Prostate gland (tissue), 2 donors: ENCODE data around the gene SNAI1. TPM values are rescaled to one million over a fixed set of nuclear protein-coding genes. Genes with fewer than 3 reads are reported as not detected.
A peak's percentile ranks its signal among the peaks of the same experiment; 100 is the strongest.

Experiments
- DNase-seq: peaks from one replicate; pipeline ENCODE4 v3.0.0-alpha.2; 2019; ENCODE audit warnings: low spot score
- H3K27ac ChIP-seq, 2 donors: fragments of 200-600 bp; sonication (generic); 2 replicates each; pipeline ENCODE4 v1.5.1; 2017 to 2019
- H3K27me3 ChIP-seq: fragments of 200-600 bp; sonication (generic); replicated peaks from 2 replicates; pipeline ENCODE4 v1.5.1; 2019; ENCODE audit not compliant: insufficient read depth
- H3K36me3 ChIP-seq, 2 donors: fragments of 200-600 bp; sonication (generic); 1 replicate in 1 of 2; 2 replicates in 1 of 2; pipeline versions ENCODE4 v1.5.1 to v1.8.1; 2017 to 2019
- H3K4me1 ChIP-seq: fragments of 200-600 bp; sonication (generic); replicated peaks from 2 replicates; pipeline ENCODE4 v1.5.1; 2019
- H3K4me3 ChIP-seq, 2 donors: fragments of 200-600 bp; sonication (generic); 2 replicates each; pipeline ENCODE4 v1.5.1; 2017 to 2019
- H3K9me3 ChIP-seq: fragments of 200-600 bp; sonication (generic); 2 replicates; pipeline ENCODE4 v1.5.1; 2017
- POLR2A ChIP-seq: fragments of 450-650 bp; IDR thresholded peaks from one replicate; pipeline ENCODE4 v1.6.1; 2016; ENCODE audit warnings: antibody characterized with exemption, mild to moderate bottlenecking
- POLR2AphosphoS5 ChIP-seq: sonication (generic); formaldehyde crosslinking; IDR thresholded peaks from one replicate; pipeline ENCODE4 v1.6.1; 2017; ENCODE audit warnings: antibody characterized with exemption
- WGBS: methylation state at CpG from one replicate; pipeline ENCODE4 v1.1.5; 2018; 5-methylcytosine and 5-hydroxymethylcytosine counted together
- intact Hi-C: fragments of 100-400 bp; cut with DNase I; formaldehyde crosslinking; loops from one replicate; pipeline ENCODE4 v1.14.2; 2022
- total RNA-seq, 2 donors: library from RNA; depleted of rRNA; stranded (reverse); fragments of >200 nt; gene quantifications; one replicate each; pipeline ENCODE4 v1.1.0, GENCODE V29; 2016
- TF ChIP-seq, protein P1 (sequence below), 4 experiments: fragments of 200-600 bp in 2 of 4; fragments of 450-650 bp in 2 of 4; sonication (generic) in 2 of 4; IDR thresholded peaks; 1 replicate in 3 of 4; 2 replicates in 1 of 4; pipeline ENCODE4 v1.5.1; 2016 to 2019; ENCODE audit warnings: antibody characterized with exemption in 4 of 4, mild to moderate bottlenecking in 2 of 4, moderate library complexity in 2 of 4

Gene SNAI1
- total RNA-seq, 2 donors from 2014 or later = 1.0 to 7.4 TPM

DNA sequence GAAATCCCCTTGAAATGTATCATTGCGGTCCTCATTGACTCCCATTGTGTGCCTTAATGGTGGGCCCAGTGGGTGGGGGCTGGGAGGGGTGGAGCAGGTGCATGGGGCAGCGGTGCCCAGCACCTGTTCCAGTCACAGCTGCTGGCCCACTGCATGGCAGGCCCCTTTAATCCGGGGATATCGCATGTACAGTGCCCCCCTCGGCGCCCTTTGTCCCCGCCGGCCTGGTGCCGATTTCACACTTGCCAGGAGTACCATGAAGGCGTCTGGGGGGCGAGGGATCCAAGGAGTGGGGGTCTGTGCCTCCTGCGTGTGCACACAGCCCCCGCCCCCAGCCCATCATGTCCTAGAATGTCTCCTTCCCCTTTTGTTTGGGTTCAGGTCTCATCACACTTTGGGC, 2.8 kb downstream of the SNAI1 start:
- intact Hi-C loops = no loop called here
- Histone ChIP-seq H3K4me1 (peaks cover 11% of the 10 kb centered on the region), H3K9me3 (no peaks in the 10 kb centered on the region), H3K27ac (no peak overlapping the region), H3K4me3 (peak overlapping the region in 1 of 2 donors; percentile 5), H3K27me3 (no peaks in the 10 kb centered on the region), H3K36me3 (no peaks in the 10 kb centered on the region)
- TF ChIP-seq POLR2AphosphoS5 = no peak
- TF ChIP-seq POLR2A = no peak
- TF ChIP-seq, protein P1, sequence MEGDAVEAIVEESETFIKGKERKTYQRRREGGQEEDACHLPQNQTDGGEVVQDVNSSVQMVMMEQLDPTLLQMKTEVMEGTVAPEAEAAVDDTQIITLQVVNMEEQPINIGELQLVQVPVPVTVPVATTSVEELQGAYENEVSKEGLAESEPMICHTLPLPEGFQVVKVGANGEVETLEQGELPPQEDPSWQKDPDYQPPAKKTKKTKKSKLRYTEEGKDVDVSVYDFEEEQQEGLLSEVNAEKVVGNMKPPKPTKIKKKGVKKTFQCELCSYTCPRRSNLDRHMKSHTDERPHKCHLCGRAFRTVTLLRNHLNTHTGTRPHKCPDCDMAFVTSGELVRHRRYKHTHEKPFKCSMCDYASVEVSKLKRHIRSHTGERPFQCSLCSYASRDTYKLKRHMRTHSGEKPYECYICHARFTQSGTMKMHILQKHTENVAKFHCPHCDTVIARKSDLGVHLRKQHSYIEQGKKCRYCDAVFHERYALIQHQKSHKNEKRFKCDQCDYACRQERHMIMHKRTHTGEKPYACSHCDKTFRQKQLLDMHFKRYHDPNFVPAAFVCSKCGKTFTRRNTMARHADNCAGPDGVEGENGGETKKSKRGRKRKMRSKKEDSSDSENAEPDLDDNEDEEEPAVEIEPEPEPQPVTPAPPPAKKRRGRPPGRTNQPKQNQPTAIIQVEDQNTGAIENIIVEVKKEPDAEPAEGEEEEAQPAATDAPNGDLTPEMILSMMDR (IDR thresholded peaks at IDR 0.05) = no peak
- WGBS = 84% methylated on average over 11 of the region's 13 CpGs
- no peak for DNase-seq

DNA sequence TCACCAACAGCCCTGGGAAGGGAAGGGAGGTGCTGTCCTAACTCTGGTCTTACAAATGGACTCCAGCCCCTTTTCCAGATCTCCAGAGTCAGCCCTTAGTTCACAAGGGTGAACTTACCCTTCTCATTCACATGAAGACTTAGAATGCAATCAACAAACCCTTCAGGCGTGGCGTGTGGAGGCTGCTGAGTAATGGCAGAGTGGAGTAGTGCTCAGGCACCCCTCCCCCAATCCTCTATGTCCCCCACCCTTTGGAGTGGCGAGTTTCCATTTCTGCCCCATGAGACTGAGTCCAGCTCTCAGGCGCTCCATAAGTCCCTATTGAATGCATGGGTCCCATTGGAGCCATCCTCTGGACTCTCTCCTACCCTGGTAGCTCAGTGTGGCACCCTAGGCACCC, 3.3 kb downstream of the SNAI1 start:
- no peak for DNase-seq
- TF ChIP-seq, protein P1 (IDR thresholded peaks at IDR 0.05) = no peak
- no peak for TF ChIP-seq POLR2A
- TF ChIP-seq POLR2AphosphoS5 = no peak
- intact Hi-C loops = no loop called here
- Histone ChIP-seq H3K27ac (no peak overlapping the region), H3K4me1 (peaks cover 11% of the 10 kb centered on the region), H3K36me3 (no peaks in the 10 kb centered on the region), H3K4me3 (no peak overlapping the region), H3K27me3 (no peaks in the 10 kb centered on the region), H3K9me3 (no peaks in the 10 kb centered on the region)
- WGBS = 91% methylated on average over 4 of the region's 4 CpGs

DNA sequence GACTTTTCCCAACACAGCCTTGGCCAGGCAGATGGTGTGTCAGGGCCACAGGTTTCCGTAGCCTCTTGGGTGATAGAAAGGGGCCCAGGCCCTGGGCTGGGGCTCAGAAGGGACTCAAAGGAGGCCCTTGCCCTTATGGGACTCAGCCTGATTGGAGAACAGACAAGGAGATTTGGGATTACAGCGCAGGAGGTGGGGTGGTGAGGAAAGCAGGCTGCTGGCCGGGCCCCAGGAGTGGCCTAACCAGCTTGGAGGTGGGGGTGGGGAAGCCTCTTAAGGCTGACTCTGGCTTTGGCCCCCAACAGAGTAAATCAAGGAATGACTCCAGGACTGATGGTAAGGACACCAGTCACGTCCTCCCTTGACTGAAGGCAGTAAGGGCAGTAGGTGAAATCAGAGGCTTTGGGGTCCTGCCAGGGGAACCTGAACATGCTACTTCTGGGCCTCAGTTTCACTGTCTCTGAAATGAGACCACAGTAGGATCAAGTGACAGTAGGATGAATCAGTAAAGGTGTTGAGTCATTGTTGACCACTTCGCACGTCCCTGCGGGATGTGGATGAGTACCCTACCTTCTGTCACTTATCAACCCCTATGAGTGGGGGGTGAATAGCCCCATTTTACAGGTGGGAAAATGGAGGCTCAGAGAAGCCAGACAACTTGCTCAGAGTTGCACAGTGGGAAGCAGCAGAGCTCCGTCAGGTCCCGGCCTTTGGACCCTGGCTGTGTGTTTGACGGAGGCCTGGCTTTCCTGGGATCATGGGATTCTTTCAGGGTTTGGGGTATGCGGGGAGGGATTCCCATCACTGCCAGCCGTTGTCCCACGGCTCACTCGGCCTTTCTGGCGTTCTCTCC, 4.5 kb downstream of the SNAI1 start:
- H3K27ac ChIP-seq = no peak overlapping the region
- intact Hi-C loops = no loop called here

DNA sequence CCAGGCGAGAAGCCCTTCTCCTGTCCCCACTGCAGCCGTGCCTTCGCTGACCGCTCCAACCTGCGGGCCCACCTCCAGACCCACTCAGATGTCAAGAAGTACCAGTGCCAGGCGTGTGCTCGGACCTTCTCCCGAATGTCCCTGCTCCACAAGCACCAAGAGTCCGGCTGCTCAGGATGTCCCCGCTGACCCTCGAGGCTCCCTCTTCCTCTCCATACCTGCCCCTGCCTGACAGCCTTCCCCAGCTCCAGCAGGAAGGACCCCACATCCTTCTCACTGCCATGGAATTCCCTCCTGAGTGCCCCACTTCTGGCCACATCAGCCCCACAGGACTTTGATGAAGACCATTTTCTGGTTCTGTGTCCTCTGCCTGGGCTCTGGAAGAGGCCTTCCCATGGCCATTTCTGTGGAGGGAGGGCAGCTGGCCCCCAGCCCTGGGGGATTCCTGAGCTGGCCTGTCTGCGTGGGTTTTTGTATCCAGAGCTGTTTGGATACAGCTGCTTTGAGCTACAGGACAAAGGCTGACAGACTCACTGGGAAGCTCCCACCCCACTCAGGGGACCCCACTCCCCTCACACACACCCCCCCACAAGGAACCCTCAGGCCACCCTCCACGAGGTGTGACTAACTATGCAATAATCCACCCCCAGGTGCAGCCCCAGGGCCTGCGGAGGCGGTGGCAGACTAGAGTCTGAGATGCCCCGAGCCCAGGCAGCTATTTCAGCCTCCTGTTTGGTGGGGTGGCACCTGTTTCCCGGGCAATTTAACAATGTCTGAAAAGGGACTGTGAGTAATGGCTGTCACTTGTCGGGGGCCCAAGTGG, 5.3 kb downstream of the SNAI1 start:
- H3K9me3 ChIP-seq = no peaks in the 10 kb centered on the region
- no peak overlapping the region for H3K27ac ChIP-seq
- intact Hi-C loops = no loop called here
- H3K27me3 ChIP-seq = no peaks in the 10 kb centered on the region
- TF ChIP-seq, protein P1 (IDR thresholded peaks at IDR 0.05) = no peak
- TF ChIP-seq POLR2A (no peak), POLR2AphosphoS5 (no peak)
- peaks cover 9% of the 10 kb centered on the region for H3K4me1 ChIP-seq
- no peak overlapping the region for H3K4me3 ChIP-seq
- WGBS = 83% methylated on average over 18 of the region's 18 CpGs
- no peak for DNase-seq
- H3K36me3 ChIP-seq = no peaks in the 10 kb centered on the region

More for the DNA sequence above, 4.5 kb downstream of the SNAI1 start:
- no peaks in the 10 kb centered on the region for H3K9me3 ChIP-seq
- DNase-seq = no peak
- H3K4me3 ChIP-seq = no peak overlapping the region
- no peaks in the 10 kb centered on the region for H3K36me3 ChIP-seq
- H3K27me3 ChIP-seq = no peaks in the 10 kb centered on the region
- H3K4me1 ChIP-seq = peaks cover 11% of the 10 kb centered on the region
- TF ChIP-seq POLR2AphosphoS5 (no peak), POLR2A (no peak)
- TF ChIP-seq, protein P1 (IDR thresholded peaks at IDR 0.05) = no peak
- WGBS = 86% methylated on average over 15 of the region's 15 CpGs
